Peyer's patch (tissue), 4 donors: ENCODE data around the gene DPEP2NB.

ENCODE experiments used
- POLR2A ChIP-seq, 2 donors: fragments of 450-650 bp; IDR thresholded peaks; one replicate each; pipeline ENCODE4 v1.5.1; 2017; ENCODE audit warnings: antibody characterized with exemption in 2 of 2, mild to moderate bottlenecking in 2 of 2, moderate library complexity in 2 of 2
- TF ChIP-seq, protein P1 (sequence below), 6 experiments: fragments of 450-650 bp in 4 of 6; fragments of 200-600 bp in 2 of 6; sonication (generic) in 1 of 6; IDR thresholded peaks; one replicate each; pipeline ENCODE4 v1.5.1; 2017 to 2019; ENCODE audit warnings: antibody characterized with exemption in 6 of 6, mild to moderate bottlenecking in 3 of 6, moderate library complexity in 1 of 6

DNA sequence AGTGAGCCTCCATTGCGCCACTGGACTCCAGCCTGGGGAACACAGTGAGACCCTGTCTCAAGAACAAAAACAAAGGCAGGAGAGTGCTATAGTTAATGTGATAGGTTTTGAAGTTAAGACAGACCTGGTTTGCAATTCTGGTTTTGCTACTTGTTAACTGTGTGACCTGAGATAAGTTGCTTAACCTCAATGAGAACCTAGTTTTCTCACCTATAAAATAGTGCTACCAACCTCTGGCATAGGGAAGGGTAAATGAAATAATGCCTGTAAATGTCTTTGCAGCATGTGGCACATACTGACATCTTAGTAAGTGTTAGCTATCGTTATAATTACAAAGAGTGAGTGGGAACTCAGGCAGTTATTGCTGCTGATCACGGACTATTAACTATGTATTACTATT, 39.7 kb upstream of the DPEP2NB start:
- no peak for TF ChIP-seq POLR2A (IDR thresholded peaks at IDR 0.05)
- TF ChIP-seq, protein P1, sequence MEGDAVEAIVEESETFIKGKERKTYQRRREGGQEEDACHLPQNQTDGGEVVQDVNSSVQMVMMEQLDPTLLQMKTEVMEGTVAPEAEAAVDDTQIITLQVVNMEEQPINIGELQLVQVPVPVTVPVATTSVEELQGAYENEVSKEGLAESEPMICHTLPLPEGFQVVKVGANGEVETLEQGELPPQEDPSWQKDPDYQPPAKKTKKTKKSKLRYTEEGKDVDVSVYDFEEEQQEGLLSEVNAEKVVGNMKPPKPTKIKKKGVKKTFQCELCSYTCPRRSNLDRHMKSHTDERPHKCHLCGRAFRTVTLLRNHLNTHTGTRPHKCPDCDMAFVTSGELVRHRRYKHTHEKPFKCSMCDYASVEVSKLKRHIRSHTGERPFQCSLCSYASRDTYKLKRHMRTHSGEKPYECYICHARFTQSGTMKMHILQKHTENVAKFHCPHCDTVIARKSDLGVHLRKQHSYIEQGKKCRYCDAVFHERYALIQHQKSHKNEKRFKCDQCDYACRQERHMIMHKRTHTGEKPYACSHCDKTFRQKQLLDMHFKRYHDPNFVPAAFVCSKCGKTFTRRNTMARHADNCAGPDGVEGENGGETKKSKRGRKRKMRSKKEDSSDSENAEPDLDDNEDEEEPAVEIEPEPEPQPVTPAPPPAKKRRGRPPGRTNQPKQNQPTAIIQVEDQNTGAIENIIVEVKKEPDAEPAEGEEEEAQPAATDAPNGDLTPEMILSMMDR (IDR thresholded peaks at IDR 0.05): no peak
